Upper lobe of right lung (tissue), 1 donor: ENCODE results near the gene KATNB1. TPM values are rescaled to one million over a fixed set of nuclear protein-coding genes. Genes with fewer than 3 reads are reported as not detected.

Experiments
- ATAC-seq: fragments of 200-7000 bp; cut with Tn5 transposase; one replicate; pipeline ENCODE4 v1.9.1; 2020; ENCODE audit warnings: mild to moderate bottlenecking, moderate library complexity
- DNase-seq: peaks from one replicate; pipeline ENCODE4 v3.0.0-alpha.2; 2020
- H3K27ac ChIP-seq: fragments of 200-600 bp; one replicate; pipeline ENCODE4 v1.8.0; 2022
- H3K27me3 ChIP-seq: fragments of 200-600 bp; one replicate; pipeline ENCODE4 v1.8.0; 2022; ENCODE audit warnings: mild to moderate bottlenecking
- H3K36me3 ChIP-seq: fragments of 200-600 bp; one replicate; pipeline ENCODE4 v1.8.0; 2022
- H3K4me1 ChIP-seq: fragments of 200-600 bp; one replicate; pipeline ENCODE4 v1.8.0; 2022
- H3K4me3 ChIP-seq: fragments of 200-600 bp; one replicate; pipeline ENCODE4 v1.8.0; 2022; ENCODE audit warnings: mild to moderate bottlenecking
- H3K9me3 ChIP-seq: fragments of 200-600 bp; one replicate; pipeline ENCODE4 v1.8.0; 2022
- CTCF ChIP-seq: fragments of 200-600 bp; IDR thresholded peaks from one replicate; pipeline ENCODE4 v1.8.0; 2022; ENCODE audit warnings: antibody characterized with exemption
- intact Hi-C: fragments of 100-400 bp; cut with DNase I; formaldehyde crosslinking; loops from one replicate; pipeline ENCODE4 v1.11.0; 2022
- microRNA-seq: library from miRNA; unstranded; fragments of <30 nt; microRNA quantifications from one replicate; pipeline ENCODE4 v1.2.0, GENCODE V29; 2020; ENCODE audit warnings: borderline microRNAs expressed
- total RNA-seq: library from RNA; stranded (reverse); fragmentation: NEBNext Ultra II Directional; extraction: Animal tissue kit (Norgen Biotek cat#: 25700); gene quantifications from one replicate; pipeline ENCODE4 v1.2.1, GENCODE V29; 2021
- donor health status: DM: no; HTN: yes; CAD: no; lungs with severe emphysema.

KATNB1 gene
- total RNA-seq, 1 donor from 2014 or later = 16.6 TPM

- Histone ChIP-seq H3K27me3 (no peaks in the 10 kb centered on the region), H3K4me1 (peaks cover 65% of the 10 kb centered on the region), H3K4me3 (peak overlapping the region; percentile 68), H3K27ac (peak overlapping the region; percentile 92), H3K9me3 (no peaks in the 10 kb centered on the region), H3K36me3 (no peaks in the 10 kb centered on the region)
- TF ChIP-seq CTCF = no peak
- DNase-seq (no peak), ATAC-seq (peak; percentile 0)
- intact Hi-C loops = no loop called here
Measured at GRCh38 chr16:57803134-57803990, 67.8 kb downstream of the KATNB1 start.

GRCh38 chr16:57804111-57804837, 68.7 kb downstream of the KATNB1 start:
- no peaks in the 10 kb centered on the region for H3K36me3 ChIP-seq
- intact Hi-C loops = no loop called here
- H3K4me1 ChIP-seq = peaks cover 62% of the 10 kb centered on the region
- H3K9me3 ChIP-seq = no peaks in the 10 kb centered on the region
- DNase-seq (no peak), ATAC-seq (no peak)
- no peak for TF ChIP-seq CTCF
- H3K27ac ChIP-seq = peak overlapping the region; percentile 1
- H3K27me3 ChIP-seq = no peaks in the 10 kb centered on the region
- H3K4me3 ChIP-seq = no peak overlapping the region

- Histone ChIP-seq H3K27ac (no peak overlapping the region), H3K27me3 (no peaks in the 10 kb centered on the region), H3K4me3 (no peak overlapping the region), H3K4me1 (peaks cover 61% of the 10 kb centered on the region), H3K36me3 (no peaks in the 10 kb centered on the region), H3K9me3 (no peaks in the 10 kb centered on the region)
- no peak for TF ChIP-seq CTCF
- ATAC-seq (no peak), DNase-seq (no peak)
- intact Hi-C loops = no loop called here
Measured at GRCh38 chr16:57805176-57805575, 69.6 kb downstream of the KATNB1 start.

Small RNA genes within 50 kb of the gene (microRNA-seq; reads per million reads assigned to microRNA genes)
- not detected for gene MIR6772

Other genes with a start within 250 kb of the KATNB1 start
- gene DOK4, start 249.3 kb upstream of the KATNB1 start, total RNA-seq = 55.1 TPM
- 11.3 TPM for gene CCDC102A, start 199.2 kb upstream of the KATNB1 start, total RNA-seq
- 1.9 TPM for gene ADGRG5, start 193.1 kb upstream of the KATNB1 start, total RNA-seq
- 66.9 TPM for gene ADGRG1, start 107.1 kb upstream of the KATNB1 start, total RNA-seq
- 5.8 TPM for gene ADGRG3, start 67.5 kb upstream of the KATNB1 start, total RNA-seq
- gene DRC7, start 41.0 kb upstream of the KATNB1 start, total RNA-seq = not detected
- gene KIFC3, start 66.7 kb downstream of the KATNB1 start, total RNA-seq = 99.1 TPM
- gene CNGB1, start 235.4 kb downstream of the KATNB1 start, total RNA-seq = not detected